Liver (tissue), 9 donors: ENCODE measurements around the gene FBXL15. TPM values are rescaled to one million over a fixed set of nuclear protein-coding genes. Genes with fewer than 3 reads are reported as not detected.

Source experiments
- DNase-seq: peaks from one replicate; pipeline ENCODE4 v3.0.0-alpha.2; 2017; ENCODE audit warnings: low spot score
- H3K27ac ChIP-seq, 2 donors: one replicate each; pipeline ENCODE4 v1.7.0; 2013; ENCODE audit warnings: inconsistent platforms in 2 of 2, low read length in 2 of 2, control low read depth in 1 of 2, low read depth in 1 of 2, mild to moderate bottlenecking in 1 of 2
- H3K27me3 ChIP-seq, 4 donors: one replicate each; pipeline versions ENCODE4 v1.6.1 to v1.7.0; 2013; ENCODE audit warnings: low read length in 3 of 4, inconsistent platforms in 1 of 4, mild to moderate bottlenecking in 1 of 4, moderate library complexity in 1 of 4; ENCODE audit not compliant: control insufficient read depth in 4 of 4, insufficient read depth in 4 of 4
- H3K36me3 ChIP-seq, 4 donors: one replicate each; pipeline versions ENCODE4 v1.6.1 to v1.7.0; 2013; ENCODE audit warnings: low read length in 3 of 4, mild to moderate bottlenecking in 3 of 4, low read depth in 1 of 4, moderate library complexity in 1 of 4; ENCODE audit not compliant: control insufficient read depth in 4 of 4, insufficient read depth in 3 of 4
- H3K4me1 ChIP-seq, 4 donors: one replicate each; pipeline versions ENCODE4 v1.6.1 to v1.7.0; 2013; ENCODE audit warnings: low read length in 3 of 4, mild to moderate bottlenecking in 3 of 4, moderate library complexity in 1 of 4; ENCODE audit not compliant: control insufficient read depth in 4 of 4, insufficient read depth in 4 of 4
- H3K4me3 ChIP-seq, 3 donors: one replicate each; pipeline versions ENCODE4 v1.6.1 to v1.7.0; 2013; ENCODE audit warnings: low read length in 3 of 3, control low read depth in 1 of 3, low read depth in 1 of 3, mild to moderate bottlenecking in 1 of 3
- H3K9ac ChIP-seq, 2 donors: one replicate each; pipeline ENCODE4 v1.7.0; 2013; ENCODE audit warnings: low read length in 2 of 2, mild to moderate bottlenecking in 2 of 2, moderate library complexity in 2 of 2, control low read depth in 1 of 2, low read depth in 1 of 2
- H3K9me3 ChIP-seq, 4 donors: one replicate each; pipeline versions ENCODE4 v1.6.1 to v1.7.0; 2013; ENCODE audit warnings: low read length in 3 of 4; ENCODE audit not compliant: control insufficient read depth in 4 of 4
- EGR1 ChIP-seq, 2 donors: IDR thresholded peaks; 2 replicates each; pipeline ENCODE4 v1.6.1; 2016 to 2018; ENCODE audit warnings: antibody characterized with exemption in 2 of 2, low read depth in 2 of 2
- FOXA1 ChIP-seq: IDR thresholded peaks from 2 replicates; pipeline ENCODE4 v1.6.1; 2016; ENCODE audit warnings: antibody characterized with exemption
- FOXA2 ChIP-seq: IDR thresholded peaks from 2 replicates; pipeline ENCODE4 v1.6.1; 2016; ENCODE audit warnings: antibody characterized with exemption
- GABPA ChIP-seq, 2 donors: IDR thresholded peaks in 1 of 2; conservative IDR thresholded peaks in 1 of 2; 2 replicates each; pipeline ENCODE4 v1.6.1; 2016; ENCODE audit warnings: antibody characterized with exemption in 2 of 2, mild to moderate bottlenecking in 1 of 2, moderate library complexity in 1 of 2
- HNF4A ChIP-seq, 2 donors: conservative IDR thresholded peaks; 2 replicates each; pipeline ENCODE4 v1.6.1; 2016; ENCODE audit warnings: antibody characterized with exemption in 2 of 2, mild to moderate bottlenecking in 2 of 2
- HNF4G ChIP-seq: IDR thresholded peaks from 2 replicates; pipeline ENCODE4 v1.6.1; 2016; ENCODE audit warnings: antibody characterized with exemption
- JUND ChIP-seq, 2 donors: IDR thresholded peaks; 2 replicates each; pipeline ENCODE4 v1.6.1; 2016; ENCODE audit warnings: antibody characterized with exemption in 2 of 2
- NR2F2 ChIP-seq: IDR thresholded peaks from 2 replicates; pipeline ENCODE4 v1.6.1; 2016; ENCODE audit warnings: antibody characterized with exemption
- RAD21 ChIP-seq, 2 donors: IDR thresholded peaks; 2 replicates each; pipeline ENCODE4 v1.6.1; 2016; ENCODE audit warnings: antibody characterized with exemption in 2 of 2, mild to moderate bottlenecking in 2 of 2
- REST ChIP-seq: IDR thresholded peaks from 2 replicates; pipeline ENCODE4 v1.6.1; 2016; ENCODE audit warnings: antibody characterized with exemption, mild to moderate bottlenecking
- RXRA ChIP-seq, 2 donors: IDR thresholded peaks; 2 replicates each; pipeline ENCODE4 v1.6.1; 2017 to 2018; ENCODE audit warnings: antibody characterized with exemption in 2 of 2, mild to moderate bottlenecking in 1 of 2
- SP1 ChIP-seq: IDR thresholded peaks from 2 replicates; pipeline ENCODE4 v1.6.1; 2018; ENCODE audit warnings: antibody characterized with exemption, mild to moderate bottlenecking
- YY1 ChIP-seq: IDR thresholded peaks from 2 replicates; pipeline ENCODE4 v1.6.1; 2016; ENCODE audit warnings: antibody characterized with exemption, mild to moderate bottlenecking
- WGBS: extraction: QIAGEN DNeasy Blood & Tissue Kit; methylation state at CpG from one replicate; pipeline ENCODE4 v1.1.7; 2013; 5-methylcytosine and 5-hydroxymethylcytosine counted together
- polyA plus RNA-seq, 2 donors: library from polyadenylated mRNA; stranded (reverse) in 1 of 2; unstranded in 1 of 2; fragments of 200-250 nt in 1 of 2; fragments of >200 nt in 1 of 2; fragmentation: Nextera tagmentation in 1 of 2; extraction: Ambion mirVana in 1 of 2; gene quantifications; one replicate each; pipeline versions ENCODE4 v1.2.1 to v1.2.3, GENCODE V29; 2013 to 2015
- total RNA-seq, 2 donors: library from RNA; depleted of rRNA; stranded (reverse); fragments of >200 nt; gene quantifications; one replicate each; pipeline ENCODE4 v1.2.3, GENCODE V29; 2014
- TF ChIP-seq, protein P1 (sequence below): IDR thresholded peaks from 2 replicates; pipeline ENCODE4 v1.6.1; 2016; ENCODE audit warnings: antibody characterized with exemption
- TF ChIP-seq, protein P2 (sequence below): IDR thresholded peaks from 2 replicates; pipeline ENCODE4 v1.6.1; 2016; ENCODE audit warnings: antibody characterized with exemption
- TF ChIP-seq, protein P3 (sequence below): IDR thresholded peaks from 2 replicates; pipeline ENCODE4 v1.6.1; 2016; ENCODE audit warnings: antibody characterized with exemption
- TF ChIP-seq, protein P4 (sequence below): fragments of 150-350 bp; IDR thresholded peaks from 2 replicates; pipeline ENCODE4 v1.5.1; 2017; ENCODE audit warnings: improper control_type of control experiment, low read depth, low read length; ENCODE audit not compliant: missing input control
- donor health status: healthy.
- donor health status: healthy.
- donor health status: healthy.
- donor health status: healthy.
- donor health status: healthy.

Gene FBXL15
- total and polyA plus RNA-seq, 4 donors: 4.4 to 14.4 (median 10.0) TPM

DNA sequence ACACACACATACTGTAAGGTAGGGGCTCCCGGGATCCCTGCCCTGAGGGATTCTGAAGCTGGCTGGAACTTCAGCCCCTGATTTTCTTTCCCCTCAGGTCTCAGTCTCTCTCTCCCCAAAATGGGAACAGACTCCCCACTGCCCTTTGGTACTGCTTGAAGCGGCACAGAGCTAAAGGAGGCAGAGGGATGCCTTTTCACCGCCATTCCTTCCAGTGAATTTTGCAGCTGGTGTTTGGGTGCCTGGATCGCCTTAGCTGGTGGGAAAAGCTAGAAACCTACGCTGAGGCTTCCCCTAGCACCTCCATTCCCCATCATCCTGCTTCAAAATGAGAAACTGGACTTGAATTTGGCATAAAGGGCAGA is 14.5 kb downstream of the FBXL15 start:
- no peak overlapping the region for H3K9ac ChIP-seq
- peak overlapping the region in 1 of 3 donors; percentile 53 for H3K4me3 ChIP-seq
- peak overlapping the region; percentile 47 to 85 for H3K27ac ChIP-seq
- H3K9me3 ChIP-seq: no peaks in the 10 kb centered on the region
- no peak for TF ChIP-seq NR2F2
- no peak for TF ChIP-seq JUND (IDR thresholded peaks at IDR 0.05)
- DNase-seq: no peak
- no peaks in the 10 kb centered on the region for H3K27me3 ChIP-seq
- H3K36me3 ChIP-seq: no peaks in the 10 kb centered on the region
- WGBS: 65% methylated on average over 5 of the region's 5 CpGs
- peaks cover 0 to 35% (median 28%) of the 10 kb centered on the region in 4 donors for H3K4me1 ChIP-seq

DNA sequence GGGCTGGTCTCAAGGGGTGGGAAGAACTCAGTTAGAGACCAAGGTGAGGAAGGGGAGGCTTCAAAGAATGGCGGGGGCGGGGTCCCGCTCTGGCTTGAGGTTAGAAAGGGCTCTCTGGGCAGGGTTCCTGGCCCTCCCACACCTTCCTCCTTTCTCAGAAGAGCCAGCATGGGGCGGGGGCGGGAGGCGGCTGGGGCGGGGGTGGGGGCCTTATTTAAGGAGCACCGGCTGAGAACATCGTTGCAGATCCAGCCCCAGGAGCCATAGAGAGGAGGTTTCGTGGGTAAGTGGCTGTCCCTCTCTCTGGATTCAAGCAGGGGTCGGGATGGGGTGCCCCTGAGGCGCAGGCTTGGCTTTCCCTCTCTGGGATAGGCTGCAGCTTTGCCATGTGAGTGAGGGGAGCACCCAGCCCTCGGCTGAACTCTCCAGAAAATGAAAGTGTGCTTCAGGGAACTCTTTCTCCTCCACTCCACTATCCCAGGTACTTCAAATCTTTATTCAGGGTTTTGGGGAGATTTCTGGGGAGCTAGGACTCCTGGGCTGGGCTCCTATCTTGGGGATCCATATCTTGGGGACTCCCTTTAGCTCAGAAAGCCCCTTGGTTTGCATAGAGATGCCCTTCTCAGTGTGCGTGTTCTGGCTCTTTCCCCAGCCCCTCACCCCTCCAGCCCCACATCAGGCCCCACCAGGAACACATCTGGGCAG is 15.0 kb downstream of the FBXL15 start:
- peak overlapping the region; percentile 53 to 95 (median 70) for H3K4me3 ChIP-seq
- peaks cover 0 to 35% (median 28%) of the 10 kb centered on the region in 4 donors for H3K4me1 ChIP-seq
- no peaks in the 10 kb centered on the region for H3K27me3 ChIP-seq
- no peaks in the 10 kb centered on the region for H3K36me3 ChIP-seq
- H3K9me3 ChIP-seq: no peaks in the 10 kb centered on the region
- TF ChIP-seq, protein P1, sequence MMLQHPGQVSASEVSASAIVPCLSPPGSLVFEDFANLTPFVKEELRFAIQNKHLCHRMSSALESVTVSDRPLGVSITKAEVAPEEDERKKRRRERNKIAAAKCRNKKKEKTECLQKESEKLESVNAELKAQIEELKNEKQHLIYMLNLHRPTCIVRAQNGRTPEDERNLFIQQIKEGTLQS: no peak
- TF ChIP-seq REST: no peak
- no peak for TF ChIP-seq YY1
- TF ChIP-seq EGR1 (IDR thresholded peaks at IDR 0.05; ENCODE audit: low read depth in 2 of 2): no peak
- no peak for TF ChIP-seq FOXA2
- TF ChIP-seq, protein P2, sequence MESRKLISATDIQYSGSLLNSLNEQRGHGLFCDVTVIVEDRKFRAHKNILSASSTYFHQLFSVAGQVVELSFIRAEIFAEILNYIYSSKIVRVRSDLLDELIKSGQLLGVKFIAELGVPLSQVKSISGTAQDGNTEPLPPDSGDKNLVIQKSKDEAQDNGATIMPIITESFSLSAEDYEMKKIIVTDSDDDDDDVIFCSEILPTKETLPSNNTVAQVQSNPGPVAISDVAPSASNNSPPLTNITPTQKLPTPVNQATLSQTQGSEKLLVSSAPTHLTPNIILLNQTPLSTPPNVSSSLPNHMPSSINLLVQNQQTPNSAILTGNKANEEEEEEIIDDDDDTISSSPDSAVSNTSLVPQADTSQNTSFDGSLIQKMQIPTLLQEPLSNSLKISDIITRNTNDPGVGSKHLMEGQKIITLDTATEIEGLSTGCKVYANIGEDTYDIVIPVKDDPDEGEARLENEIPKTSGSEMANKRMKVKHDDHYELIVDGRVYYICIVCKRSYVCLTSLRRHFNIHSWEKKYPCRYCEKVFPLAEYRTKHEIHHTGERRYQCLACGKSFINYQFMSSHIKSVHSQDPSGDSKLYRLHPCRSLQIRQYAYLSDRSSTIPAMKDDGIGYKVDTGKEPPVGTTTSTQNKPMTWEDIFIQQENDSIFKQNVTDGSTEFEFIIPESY: no peak
- TF ChIP-seq NR2F2: no peak
- TF ChIP-seq RAD21 (IDR thresholded peaks at IDR 0.05): no peak
- TF ChIP-seq HNF4A (conservative IDR thresholded peaks at IDR 0.05): no peak
- TF ChIP-seq HNF4G: no peak
- no peak for TF ChIP-seq SP1
- TF ChIP-seq, protein P3, sequence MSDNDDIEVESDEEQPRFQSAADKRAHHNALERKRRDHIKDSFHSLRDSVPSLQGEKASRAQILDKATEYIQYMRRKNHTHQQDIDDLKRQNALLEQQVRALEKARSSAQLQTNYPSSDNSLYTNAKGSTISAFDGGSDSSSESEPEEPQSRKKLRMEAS: no peak
- no peak for TF ChIP-seq FOXA1
- TF ChIP-seq RXRA (IDR thresholded peaks at IDR 0.05): no peak
- no peak for TF ChIP-seq JUND (IDR thresholded peaks at IDR 0.05)
- TF ChIP-seq, protein P4, sequence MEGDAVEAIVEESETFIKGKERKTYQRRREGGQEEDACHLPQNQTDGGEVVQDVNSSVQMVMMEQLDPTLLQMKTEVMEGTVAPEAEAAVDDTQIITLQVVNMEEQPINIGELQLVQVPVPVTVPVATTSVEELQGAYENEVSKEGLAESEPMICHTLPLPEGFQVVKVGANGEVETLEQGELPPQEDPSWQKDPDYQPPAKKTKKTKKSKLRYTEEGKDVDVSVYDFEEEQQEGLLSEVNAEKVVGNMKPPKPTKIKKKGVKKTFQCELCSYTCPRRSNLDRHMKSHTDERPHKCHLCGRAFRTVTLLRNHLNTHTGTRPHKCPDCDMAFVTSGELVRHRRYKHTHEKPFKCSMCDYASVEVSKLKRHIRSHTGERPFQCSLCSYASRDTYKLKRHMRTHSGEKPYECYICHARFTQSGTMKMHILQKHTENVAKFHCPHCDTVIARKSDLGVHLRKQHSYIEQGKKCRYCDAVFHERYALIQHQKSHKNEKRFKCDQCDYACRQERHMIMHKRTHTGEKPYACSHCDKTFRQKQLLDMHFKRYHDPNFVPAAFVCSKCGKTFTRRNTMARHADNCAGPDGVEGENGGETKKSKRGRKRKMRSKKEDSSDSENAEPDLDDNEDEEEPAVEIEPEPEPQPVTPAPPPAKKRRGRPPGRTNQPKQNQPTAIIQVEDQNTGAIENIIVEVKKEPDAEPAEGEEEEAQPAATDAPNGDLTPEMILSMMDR: no peak
- no peak for TF ChIP-seq GABPA (IDR thresholded peaks at IDR 0.05 in 1 of 2, conservative IDR thresholded peaks at IDR 0.05 in 1 of 2)
- DNase-seq: no peak
- WGBS: 13% methylated on average over 14 of the region's 14 CpGs
- H3K9ac ChIP-seq: peak overlapping the region in 1 of 2 donors; percentile 69
- peak overlapping the region; percentile 47 to 85 for H3K27ac ChIP-seq
